ENCODE data around the gene ZBTB40. TPM values are rescaled to one million over a fixed set of nuclear protein-coding genes. Genes with fewer than 3 reads are reported as not detected.

ZBTB40 gene
- total RNA-seq, 1 experiment from 2014 or later, result 11.5 TPM

- Mint-ChIP-seq H3K4me1 (peaks cover 40% of the 10 kb centered on the region), H3K4me3 (peak overlapping the region; percentile 54; the same call in 1 of the 2 replicates), H3K27ac (no peak overlapping the region), H3K9me3 (no peaks in the 10 kb centered on the region), H3K36me3 (no peaks in the 10 kb centered on the region), H3K27me3 (ENCODE audit: low read depth) (peaks cover 15% of the 10 kb centered on the region; the same call in 1 of the 2 replicates)
- POLR2A ChIA-PET, result interaction anchor here (1.1 to 1.4 kb wide), 3 partner anchors 18 to 84 kb away, joined by 3 to 4 read pairs (median 3); no protein-coding TSS in a partner anchor
- TF ChIP-seq TEAD1 (CRISPR knock-in tag; IDR thresholded peaks at IDR 0.05) (no peak), ZNF396 (CRISPR knock-in tag; IDR thresholded peaks at IDR 0.05; ENCODE audit: borderline replicate concordance) (no peak), ZNF219 (CRISPR knock-in tag; IDR thresholded peaks at IDR 0.05; ENCODE audit: borderline replicate concordance) (no peak)
- DNase-seq (ENCODE audit: low spot score) (no peak), ATAC-seq (no peak)
- CTCF ChIA-PET, result interaction anchor here (1.1 to 3.0 kb wide), 5 partner anchors 12 to 149 kb away, joined by 3 to 13 read pairs (median 4); no protein-coding TSS in a partner anchor
Observed at GRCh38 chr1:22555371-22555656, 103.7 kb downstream of the ZBTB40 start.

GRCh38 chr1:22556391-22557104, 104.9 kb downstream of the ZBTB40 start:
- ChIA-PET POLR2A (interaction anchor here (0.6 to 1.4 kb wide), 3 partner anchors 17 to 1631 kb away, joined by 3 to 4 read pairs (median 3); partner anchors contain the start of gene IFNLR1), CTCF (interaction anchor here (0.8 to 3.0 kb wide), 11 partner anchors 11 to 373 kb away, joined by 3 to 13 read pairs (median 3); no protein-coding TSS in a partner anchor)
- DNase-seq (ENCODE audit: low spot score), result peak; percentile 78
- H3K27ac Mint-ChIP-seq, result no peak overlapping the region; the same call in 1 of the 2 replicates
- no peak overlapping the region for H3K4me3 Mint-ChIP-seq
- H3K27me3 Mint-ChIP-seq (ENCODE audit: low read depth), result peaks cover 23% of the 10 kb centered on the region
- no peak for TF ChIP-seq TEAD1 (CRISPR knock-in tag; IDR thresholded peaks at IDR 0.05)
- peak; percentile 62; the same call in 1 of the 2 replicates for TF ChIP-seq E2F5 (CRISPR knock-in tag; IDR thresholded peaks at IDR 0.05)
- 0 out of 2 replicates have a peak, but pooled peaks have one; percentile 57 for TF ChIP-seq CREM (CRISPR knock-in tag; IDR thresholded peaks at IDR 0.05)
- TF ChIP-seq FOXK1 (CRISPR knock-in tag; IDR thresholded peaks at IDR 0.05), result 0 out of 2 replicates have a peak, but pooled peaks have one; percentile 25
- peak; percentile 40; the same call in 1 of the 2 replicates for TF ChIP-seq USF1 (CRISPR knock-in tag; IDR thresholded peaks at IDR 0.05)
- peak; percentile 76; the same call in 1 of the 2 replicates for TF ChIP-seq ZNF317 (CRISPR knock-in tag; IDR thresholded peaks at IDR 0.05; ENCODE audit: borderline replicate concordance, low read depth)
- TF ChIP-seq MAX (CRISPR knock-in tag; IDR thresholded peaks at IDR 0.05), result peak; percentile 79; the same call in 1 of the 2 replicates
- TF ChIP-seq IRF2 (CRISPR knock-in tag; IDR thresholded peaks at IDR 0.05; ENCODE audit: borderline replicate concordance, low read depth), result no peak
- 0 out of 2 replicates have a peak, but pooled peaks have one; percentile 41 for TF ChIP-seq FOXP4 (CRISPR knock-in tag; IDR thresholded peaks at IDR 0.05)
- peak; percentile 50; the same call in 1 of the 2 replicates for TF ChIP-seq ZNF263 (CRISPR knock-in tag; IDR thresholded peaks at IDR 0.05; ENCODE audit: low read depth)
- no peak for TF ChIP-seq CDX4 (CRISPR knock-in tag; IDR thresholded peaks at IDR 0.05; ENCODE audit: borderline replicate concordance)
- peak; percentile 42; the same call in 1 of the 2 replicates for TF ChIP-seq USF2 (CRISPR knock-in tag; IDR thresholded peaks at IDR 0.05)
- no peak for TF ChIP-seq SMAD4 (CRISPR knock-in tag; IDR thresholded peaks at IDR 0.05)
- 0 out of 2 replicates have a peak, but pooled peaks have one; percentile 80 for TF ChIP-seq ZNF138 (CRISPR knock-in tag; conservative IDR thresholded peaks at IDR 0.05)
- no peak for TF ChIP-seq E2F1 (CRISPR knock-in tag; IDR thresholded peaks at IDR 0.05)
- 0 out of 2 replicates have a peak, but pooled peaks have one; percentile 23 for TF ChIP-seq SP1 (CRISPR knock-in tag; conservative IDR thresholded peaks at IDR 0.05)
- no peak for TF ChIP-seq ETV6 (CRISPR knock-in tag; IDR thresholded peaks at IDR 0.05)
- ATAC-seq, result peak; percentile 85
- H3K36me3 Mint-ChIP-seq, result no peaks in the 10 kb centered on the region
- H3K4me1 Mint-ChIP-seq, result peaks cover 40% of the 10 kb centered on the region
- no peaks in the 10 kb centered on the region for H3K9me3 Mint-ChIP-seq
